Mesenchymal stem cell (in vitro differentiated cells and primary cell): Measurements from ENCODE around the gene LAPTM5.

Experiments
- DNase-seq: peaks from one replicate; pipeline ENCODE4 v3.0.0-alpha.2; 2013
- H2AFZ ChIP-seq: one replicate; pipeline ENCODE4 v1.6.1; 2013; ENCODE audit warnings: low read depth, mild to moderate bottlenecking, control low read depth, inconsistent platforms, low read length, moderate library complexity
- H2AK5ac ChIP-seq: 2 replicates; pipeline ENCODE4 v1.6.1; 2013; ENCODE audit warnings: low read length, moderate library complexity, mild to moderate bottlenecking, inconsistent platforms; ENCODE audit not compliant: severe bottlenecking
- H2BK120ac ChIP-seq: one replicate; pipeline ENCODE4 v1.6.1; 2013; ENCODE audit warnings: low read depth, mild to moderate bottlenecking, inconsistent platforms, low read length, moderate library complexity
- H2BK12ac ChIP-seq, 2 experiments: one replicate each; pipeline ENCODE4 v1.6.1; 2013; ENCODE audit warnings: inconsistent platforms in 2 of 2, low read length in 2 of 2, mild to moderate bottlenecking in 2 of 2, moderate library complexity in 2 of 2, control low read depth in 1 of 2
- H2BK15ac ChIP-seq: one replicate; pipeline ENCODE4 v1.6.1; 2013; ENCODE audit warnings: mild to moderate bottlenecking, low read depth, inconsistent platforms; ENCODE audit not compliant: poor library complexity, severe bottlenecking
- H2BK5ac ChIP-seq: 2 replicates; pipeline ENCODE4 v1.6.1; 2013; ENCODE audit warnings: low read depth, mild to moderate bottlenecking, low read length, control low read depth, inconsistent platforms; ENCODE audit not compliant: poor library complexity, severe bottlenecking
- H3K14ac ChIP-seq, 2 experiments: one replicate each; pipeline ENCODE4 v1.6.1; 2013; ENCODE audit warnings: inconsistent platforms in 2 of 2, low read length in 2 of 2, control low read depth in 1 of 2, mild to moderate bottlenecking in 1 of 2, moderate library complexity in 1 of 2
- H3K18ac ChIP-seq, 2 experiments: one replicate each; pipeline ENCODE4 v1.6.1; 2013; ENCODE audit warnings: inconsistent platforms in 2 of 2, low read length in 2 of 2, control low read depth in 1 of 2, low read depth in 1 of 2, mild to moderate bottlenecking in 1 of 2
- H3K23ac ChIP-seq, 2 experiments: one replicate each; pipeline ENCODE4 v1.6.1; 2013; ENCODE audit warnings: inconsistent platforms in 2 of 2, low read length in 2 of 2, mild to moderate bottlenecking in 2 of 2, moderate library complexity in 2 of 2, control low read depth in 1 of 2
- H3K27ac ChIP-seq: 2 replicates; pipeline ENCODE4 v1.5.1; 2013; ENCODE audit warnings: mild to moderate bottlenecking, moderate library complexity, low read length, control low read depth, inconsistent platforms; ENCODE audit not compliant: poor library complexity, severe bottlenecking
- H3K27me3 ChIP-seq, 2 experiments: 2 replicates each; pipeline versions ENCODE4 v1.6.1 to v1.7.0; 2013; ENCODE audit warnings: low read length in 2 of 2, mild to moderate bottlenecking in 2 of 2, moderate library complexity in 2 of 2, control low read depth in 1 of 2, inconsistent platforms in 1 of 2; ENCODE audit not compliant: control insufficient read depth in 1 of 2, insufficient read depth in 1 of 2
- H3K36me3 ChIP-seq, 2 experiments: 2 replicates each; pipeline versions ENCODE4 v1.6.1 to v1.7.0; 2013; ENCODE audit warnings: low read length in 2 of 2, control low read depth in 1 of 2, inconsistent platforms in 1 of 2, low read depth in 1 of 2, mild to moderate bottlenecking in 1 of 2; ENCODE audit not compliant: insufficient read depth in 2 of 2, control insufficient read depth in 1 of 2
- H3K4ac ChIP-seq, 2 experiments: one replicate each; pipeline ENCODE4 v1.6.1; 2013; ENCODE audit warnings: inconsistent platforms in 2 of 2, low read length in 2 of 2, mild to moderate bottlenecking in 2 of 2, moderate library complexity in 2 of 2, control low read depth in 1 of 2, low read depth in 1 of 2
- H3K4me1 ChIP-seq: 2 replicates; pipeline ENCODE4 v1.6.1; 2013; ENCODE audit warnings: low read depth, low read length, control low read depth; ENCODE audit not compliant: control insufficient read depth, insufficient read depth
- H3K4me2 ChIP-seq: 2 replicates; pipeline ENCODE4 v1.6.1; 2013; ENCODE audit warnings: low read length, mild to moderate bottlenecking, inconsistent platforms; ENCODE audit not compliant: poor library complexity, severe bottlenecking
- H3K4me3 ChIP-seq, 2 experiments: 2 replicates each; pipeline versions ENCODE4 v1.5.1 to v1.7.0; 2013; ENCODE audit warnings: low read length in 2 of 2, mild to moderate bottlenecking in 2 of 2, control low read depth in 1 of 2, low read depth in 1 of 2; ENCODE audit not compliant: insufficient read depth in 1 of 2
- H3K79me1 ChIP-seq: replicated peaks from 2 replicates; pipeline ENCODE4 v1.6.1; 2013; ENCODE audit warnings: mild to moderate bottlenecking, control low read depth, low read length, inconsistent platforms; ENCODE audit not compliant: poor library complexity, severe bottlenecking
- H3K9ac ChIP-seq: 2 replicates; pipeline ENCODE4 v1.7.0; 2013; ENCODE audit warnings: mild to moderate bottlenecking, low read length, moderate library complexity
- H3K9me3 ChIP-seq: 2 replicates; pipeline ENCODE4 v1.7.0; 2013; ENCODE audit warnings: mild to moderate bottlenecking, low read length; ENCODE audit not compliant: control insufficient read depth
- H4K8ac ChIP-seq: one replicate; pipeline ENCODE4 v1.6.1; 2013; ENCODE audit warnings: inconsistent platforms, mild to moderate bottlenecking, low read length, moderate library complexity
- H4K91ac ChIP-seq: one replicate; pipeline ENCODE4 v1.6.1; 2013; ENCODE audit warnings: mild to moderate bottlenecking, low read length, inconsistent platforms
- WGBS: methylation state at CpG from one replicate; pipeline ENCODE4 v1.1.7; 2013; ENCODE audit warnings: mixed read lengths; 5-methylcytosine and 5-hydroxymethylcytosine counted together

Gene LAPTM5

GRCh38 chr1:30783256-30783915 is 25.8 kb upstream of the LAPTM5 start:
- Histone ChIP-seq H2BK15ac (peak overlapping the region; percentile 26), H3K4me2 (no peak overlapping the region), H4K91ac (no peak overlapping the region), H3K4me3 (no peak overlapping the region), H3K9ac (no peak overlapping the region), H3K79me1 (no peaks in the 10 kb centered on the region), H3K23ac (no peak overlapping the region), H2BK12ac (no peak overlapping the region), H4K8ac (no peak overlapping the region), H2BK5ac (no peak overlapping the region), H3K14ac (no peak overlapping the region), H2AK5ac (no peak overlapping the region), H2BK120ac (no peak overlapping the region), H3K4ac (no peak overlapping the region), H3K4me1 (peaks cover 6% of the 10 kb centered on the region), H3K18ac (no peak overlapping the region), H2AFZ (no peak overlapping the region), H3K27ac (no peak overlapping the region), H3K36me3 (no peaks in the 10 kb centered on the region), H3K27me3 (peaks cover 4 to 50% of the 10 kb centered on the region in 2 experiments), H3K9me3 (no peaks in the 10 kb centered on the region)
- DNase-seq = no peak
- 67% methylated on average over 16 of the region's 16 CpGs for WGBS

GRCh38 chr1:30782361-30783255 is 25.0 kb upstream of the LAPTM5 start:
- H3K4me2 ChIP-seq = no peak overlapping the region
- peak; percentile 56 for DNase-seq
- no peaks in the 10 kb centered on the region for H3K9me3 ChIP-seq
- no peak overlapping the region for H3K27ac ChIP-seq
- H3K4me3 ChIP-seq = no peak overlapping the region
- peak overlapping the region; percentile 47 for H3K9ac ChIP-seq
- no peak overlapping the region for H3K4ac ChIP-seq
- peak overlapping the region; percentile 36 for H2AFZ ChIP-seq
- H2BK12ac ChIP-seq = peak overlapping the region in 1 of 2 experiments; percentile 41
- no peak overlapping the region for H2AK5ac ChIP-seq
- peak overlapping the region; percentile 25 to 65 for H3K18ac ChIP-seq
- H3K23ac ChIP-seq = no peak overlapping the region
- peak overlapping the region; percentile 26 for H2BK15ac ChIP-seq
- no peak overlapping the region for H4K91ac ChIP-seq
- peak overlapping the region; percentile 19 for H4K8ac ChIP-seq
- H2BK120ac ChIP-seq = peak overlapping the region; percentile 71
- H2BK5ac ChIP-seq = no peak overlapping the region
- no peaks in the 10 kb centered on the region for H3K36me3 ChIP-seq
- H3K79me1 ChIP-seq = no peaks in the 10 kb centered on the region
- no peak overlapping the region for H3K14ac ChIP-seq
- peaks cover 4 to 42% of the 10 kb centered on the region in 2 experiments for H3K27me3 ChIP-seq
- 28% methylated on average over 20 of the region's 25 CpGs for WGBS
- peaks cover 6% of the 10 kb centered on the region for H3K4me1 ChIP-seq

- no peak overlapping the region for H4K8ac ChIP-seq
- H2BK5ac ChIP-seq = no peak overlapping the region
- H3K79me1 ChIP-seq = no peaks in the 10 kb centered on the region
- H2BK120ac ChIP-seq = no peak overlapping the region
- no peak overlapping the region for H3K23ac ChIP-seq
- no peak overlapping the region for H3K14ac ChIP-seq
- H2AFZ ChIP-seq = no peak overlapping the region
- H3K36me3 ChIP-seq = no peaks in the 10 kb centered on the region
- 74% methylated on average over 5 of the region's 10 CpGs for WGBS
- H3K18ac ChIP-seq = no peak overlapping the region
- peak overlapping the region; percentile 16 for H4K91ac ChIP-seq
- H2BK12ac ChIP-seq = peak overlapping the region in 1 of 2 experiments; percentile 33
- H2AK5ac ChIP-seq = no peak overlapping the region
- no peaks in the 10 kb centered on the region for H3K9me3 ChIP-seq
- H3K9ac ChIP-seq = no peak overlapping the region
- H3K27me3 ChIP-seq = peaks cover 4 to 39% of the 10 kb centered on the region in 2 experiments
- H3K4me3 ChIP-seq = no peak overlapping the region
- DNase-seq = no peak
- H2BK15ac ChIP-seq = no peak overlapping the region
- no peak overlapping the region for H3K4me2 ChIP-seq
- H3K27ac ChIP-seq = no peak overlapping the region
- peaks cover 6% of the 10 kb centered on the region for H3K4me1 ChIP-seq
- no peak overlapping the region for H3K4ac ChIP-seq
These were observed 24.3 kb upstream of the LAPTM5 start for GRCh38 chr1:30781906-30782305.

- H2BK120ac ChIP-seq = no peak overlapping the region
- no peak overlapping the region for H3K4ac ChIP-seq
- H2AFZ ChIP-seq = no peak overlapping the region
- no peaks in the 10 kb centered on the region for H3K9me3 ChIP-seq
- H3K36me3 ChIP-seq = no peaks in the 10 kb centered on the region
- H3K18ac ChIP-seq = no peak overlapping the region
- H2BK12ac ChIP-seq = no peak overlapping the region
- H3K27me3 ChIP-seq = peaks cover 4 to 33% of the 10 kb centered on the region in 2 experiments
- no peak overlapping the region for H3K4me3 ChIP-seq
- H2BK5ac ChIP-seq = no peak overlapping the region
- no peak overlapping the region for H2AK5ac ChIP-seq
- H3K27ac ChIP-seq = no peak overlapping the region
- H3K4me1 ChIP-seq = peaks cover 6% of the 10 kb centered on the region
- no peak overlapping the region for H4K8ac ChIP-seq
- no peak overlapping the region for H2BK15ac ChIP-seq
- no peaks in the 10 kb centered on the region for H3K79me1 ChIP-seq
- 71% methylated on average over 5 of the region's 5 CpGs for WGBS
- H3K9ac ChIP-seq = no peak overlapping the region
- no peak overlapping the region for H3K23ac ChIP-seq
- H3K4me2 ChIP-seq = no peak overlapping the region
- no peak overlapping the region for H3K14ac ChIP-seq
- H4K91ac ChIP-seq = no peak overlapping the region
- no peak for DNase-seq
These were observed 22.8 kb upstream of the LAPTM5 start for GRCh38 chr1:30780409-30780808.
